GM19395 (cell line): ENCODE data around the gene NPAS3.

Source experiments
- ATAC-seq: cut with Tn5 transposase; IDR thresholded peaks from one replicate; pipeline ENCODE4 v1.9.1; 2021; ENCODE audit warnings: mild to moderate bottlenecking, moderate library complexity; ENCODE audit not compliant: unreplicated experiment

Gene NPAS3

DNA sequence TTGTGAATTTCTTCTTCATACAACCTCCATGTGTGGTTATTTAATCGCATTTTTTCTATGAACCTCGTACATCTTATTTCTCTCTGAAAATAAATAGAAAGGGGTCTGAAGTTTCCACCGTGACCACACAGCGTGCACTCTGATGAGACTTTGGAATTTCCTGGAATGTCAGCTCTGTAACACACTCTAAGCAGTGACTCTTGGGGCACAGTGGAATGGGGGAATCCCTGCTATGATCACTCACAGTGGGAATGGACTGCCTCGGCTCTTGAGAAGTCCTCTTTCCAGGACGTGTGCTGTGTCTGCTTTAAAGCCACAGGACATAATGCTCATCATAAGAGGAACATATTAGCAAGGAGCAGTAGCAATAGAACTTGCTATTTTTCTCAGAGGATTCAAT is 596.0 kb downstream of the NPAS3 start:
- ATAC-seq, result no peak

- no peak for ATAC-seq
These were observed 601.3 kb downstream of the NPAS3 start for GRCh38 chr14:33539918-33540357.

DNA sequence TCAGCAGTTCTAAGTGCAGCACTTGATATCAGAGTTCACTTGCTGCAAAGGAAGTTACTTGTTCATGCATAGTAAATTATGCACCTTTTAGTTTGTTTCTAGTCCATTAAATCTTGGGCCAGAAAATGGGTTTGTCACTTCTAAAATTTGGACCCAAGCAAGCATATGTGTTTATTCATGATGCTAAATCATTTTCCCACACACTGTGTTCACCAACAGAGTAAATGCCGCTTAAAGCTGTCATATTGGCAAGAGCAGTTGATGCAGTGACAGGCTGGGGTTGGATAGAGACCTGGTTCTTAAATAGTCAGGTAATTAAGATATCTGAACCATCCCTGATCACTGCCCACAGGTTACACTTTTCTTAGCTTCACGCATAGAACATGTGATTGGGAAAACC is 602.5 kb downstream of the NPAS3 start:
- no peak for ATAC-seq

GRCh38 chr14:33542338-33543287 is 603.9 kb downstream of the NPAS3 start:
- ATAC-seq, result peak; percentile 66

DNA sequence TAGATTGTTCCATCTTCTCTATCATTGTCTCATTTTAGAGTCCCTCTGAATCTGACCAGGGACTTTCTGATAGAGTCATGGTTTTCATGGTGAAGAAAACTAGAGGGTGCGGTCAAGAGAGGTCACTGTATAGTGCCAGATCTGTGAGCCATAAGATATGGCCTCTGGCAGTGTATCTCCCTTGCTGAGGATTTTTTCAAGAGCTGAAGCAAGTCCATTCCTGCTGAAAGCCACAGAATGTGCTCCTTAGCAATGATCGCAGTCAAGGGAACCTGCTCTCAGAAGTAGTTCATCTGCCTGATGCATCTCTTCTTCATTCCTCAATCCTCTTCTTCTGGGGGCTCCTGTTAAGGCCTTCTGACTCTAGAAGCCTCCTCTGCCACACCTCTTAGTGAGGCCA is 607.0 kb downstream of the NPAS3 start:
- no peak for ATAC-seq

DNA sequence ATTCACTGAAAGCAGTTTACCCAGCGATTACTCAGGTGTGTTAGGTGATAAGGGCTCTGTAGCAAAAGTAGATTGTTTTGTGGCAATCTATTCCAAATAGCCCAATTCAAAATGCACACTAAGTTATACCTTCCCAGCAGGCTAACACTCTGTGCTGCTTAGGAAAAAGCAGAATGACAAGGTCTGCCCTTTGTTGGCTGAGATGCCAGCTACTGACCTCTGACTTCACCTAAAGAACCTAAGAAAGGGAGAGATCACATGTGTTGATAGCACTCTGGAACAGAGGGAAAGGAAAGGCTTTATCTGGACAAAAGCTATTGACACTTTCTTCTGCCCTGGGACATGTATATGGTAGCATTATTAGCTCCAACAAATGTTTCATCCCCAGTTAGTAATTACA is 609.9 kb downstream of the NPAS3 start:
- no peak for ATAC-seq

- ATAC-seq, result no peak
These were observed 613.3 kb downstream of the NPAS3 start for GRCh38 chr14:33551963-33552362.

- no peak for ATAC-seq
These were observed 615.1 kb downstream of the NPAS3 start for GRCh38 chr14:33553706-33554278.

DNA sequence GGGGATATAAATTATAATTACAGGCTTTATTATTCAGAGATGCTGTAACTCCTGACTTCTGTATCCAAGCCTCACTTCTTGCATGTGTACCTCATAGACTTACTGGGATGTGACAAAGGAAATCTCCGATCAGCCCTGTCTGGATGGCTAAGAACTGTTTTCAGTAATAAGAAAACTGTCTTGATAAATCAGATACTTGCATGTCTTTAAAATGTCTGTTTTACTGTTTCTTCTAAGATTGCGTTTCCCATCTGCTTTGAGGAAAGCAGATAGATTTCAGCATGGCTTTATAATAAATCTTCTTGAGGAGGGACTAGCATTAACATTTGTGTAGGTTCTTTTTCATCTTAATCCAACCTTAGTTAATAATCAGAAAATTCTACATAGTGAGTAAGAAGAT is 616.3 kb downstream of the NPAS3 start:
- ATAC-seq, result no peak

- ATAC-seq, result no peak
These were observed 617.2 kb downstream of the NPAS3 start for GRCh38 chr14:33555710-33556350.

GRCh38 chr14:33556382-33557121 is 617.9 kb downstream of the NPAS3 start:
- no peak for ATAC-seq

- ATAC-seq, result no peak
These were observed 622.2 kb downstream of the NPAS3 start for GRCh38 chr14:33560718-33561431.

- ATAC-seq, result no peak
These were observed 623.0 kb downstream of the NPAS3 start for GRCh38 chr14:33561488-33562175.

DNA sequence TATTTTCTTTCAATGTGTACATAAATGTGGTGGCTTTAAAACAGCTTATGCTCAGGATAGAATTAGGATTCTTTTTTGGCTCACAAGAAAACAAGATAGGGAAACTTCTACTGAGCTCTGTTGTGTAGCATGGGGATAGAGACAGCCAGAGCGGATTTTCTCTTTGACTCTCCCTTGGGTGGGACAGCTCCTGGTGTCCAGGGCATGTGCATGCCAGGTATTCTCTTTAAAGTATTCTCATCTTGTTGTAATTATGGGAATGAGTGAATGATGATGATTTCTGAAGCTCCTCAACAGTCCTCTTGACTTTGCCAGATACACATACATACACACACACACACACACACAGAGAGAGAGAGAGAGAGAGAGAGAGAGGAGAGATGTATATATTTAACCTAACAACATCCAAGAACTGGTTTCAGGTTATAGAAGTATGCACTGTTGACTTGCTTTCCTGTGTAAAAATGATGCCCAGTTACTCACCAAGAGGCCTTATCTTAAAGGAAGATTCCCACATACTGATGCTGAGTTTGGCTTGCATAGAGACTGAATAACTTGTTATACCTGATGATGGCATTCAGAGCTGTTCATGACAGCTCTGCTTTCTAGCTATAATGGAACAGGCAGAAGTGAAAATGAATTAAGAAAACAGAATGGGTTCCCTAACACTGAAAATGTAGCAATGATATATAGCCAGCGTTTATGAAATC is 624.7 kb downstream of the NPAS3 start:
- no peak for ATAC-seq

- ATAC-seq, result no peak
These were observed 625.2 kb downstream of the NPAS3 start for GRCh38 chr14:33563901-33564197.

- ATAC-seq, result peak; percentile 97
These were observed 626.3 kb downstream of the NPAS3 start for GRCh38 chr14:33564774-33565630.

DNA sequence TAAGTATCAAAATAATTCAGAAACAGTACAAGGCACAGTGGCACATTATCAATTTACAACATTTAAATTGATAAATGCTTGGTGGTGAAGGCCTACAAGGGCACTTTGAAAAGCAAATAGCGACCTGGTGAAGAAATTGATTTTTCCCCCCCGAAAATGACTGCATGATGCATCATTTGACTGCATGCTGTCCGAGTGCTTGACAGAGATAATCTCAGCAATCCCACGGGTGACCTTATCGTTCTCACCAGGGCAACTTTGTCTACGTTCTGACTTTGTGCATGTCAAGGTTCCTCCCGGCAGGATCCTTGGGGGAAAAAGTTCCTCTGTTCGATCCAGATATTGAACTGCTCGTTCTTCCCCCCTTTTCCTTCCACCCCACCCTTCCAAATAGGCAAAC is 627.4 kb downstream of the NPAS3 start:
- no peak for ATAC-seq

DNA sequence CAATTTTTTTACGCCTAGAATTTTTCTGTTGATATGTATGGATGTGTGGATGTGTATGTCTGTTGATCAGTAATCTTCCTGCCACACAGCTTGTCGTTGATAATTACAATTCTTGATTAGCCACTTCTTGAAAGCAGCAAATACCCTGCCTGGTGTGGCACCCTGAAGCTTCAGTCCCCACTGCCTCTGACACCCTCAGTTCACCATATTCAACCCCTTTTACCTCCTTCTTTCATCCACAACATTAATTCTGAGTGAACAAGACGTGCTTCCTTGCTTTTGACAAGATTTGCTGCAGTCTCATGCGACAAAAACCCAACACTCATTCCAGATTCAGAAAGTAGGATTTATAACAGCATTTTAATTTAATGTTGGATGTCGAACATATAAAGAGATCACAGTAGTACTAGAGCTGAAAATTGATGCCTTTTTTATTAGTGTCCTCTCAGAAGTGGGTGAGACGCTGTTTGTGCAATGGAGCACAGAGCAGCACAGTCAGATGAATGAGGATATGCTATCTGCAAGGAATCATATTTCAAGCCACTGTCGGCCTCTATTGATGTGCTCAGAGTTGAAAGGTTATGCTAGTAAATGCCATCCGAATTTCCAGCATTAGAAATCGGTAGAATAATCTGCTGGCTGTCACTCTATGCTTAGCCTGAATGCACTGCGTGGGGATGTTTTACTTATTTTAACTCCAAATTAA is 628.5 kb downstream of the NPAS3 start:
- ATAC-seq, result no peak
